Tibial artery (tissue), 4 donors: ENCODE results near the gene PDGFD.

Experiments used
- DNase-seq, 2 donors: peaks; one replicate each; pipeline ENCODE4 v3.0.0-alpha.2; 2019
- H3K27ac ChIP-seq, 2 donors: fragments of 200-600 bp; sonication (generic) in 1 of 2; 1 replicate in 1 of 2; 2 replicates in 1 of 2; pipeline ENCODE4 v1.5.1; 2018 to 2019; ENCODE audit warnings: mild to moderate bottlenecking in 1 of 2
- H3K27me3 ChIP-seq, 2 donors: fragments of 200-600 bp; sonication (generic) in 1 of 2; one replicate each; pipeline versions ENCODE4 v1.5.1 to v1.6.0; 2016 to 2019
- H3K36me3 ChIP-seq, 3 donors: fragments of 200-600 bp; sonication (generic) in 2 of 3; one replicate each; pipeline ENCODE4 v1.5.1; 2016 to 2019; ENCODE audit warnings: mild to moderate bottlenecking in 2 of 3
- H3K4me1 ChIP-seq, 4 donors: fragments of 200-600 bp; sonication (generic) in 2 of 4; 1 replicate in 3 of 4; 2 replicates in 1 of 4; pipeline ENCODE4 v1.5.1; 2016 to 2019
- H3K4me3 ChIP-seq, 2 donors: fragments of 200-600 bp; sonication (generic) in 1 of 2; 1 replicate in 1 of 2; 2 replicates in 1 of 2; pipeline ENCODE4 v1.5.1; 2018 to 2019; ENCODE audit warnings: mild to moderate bottlenecking in 2 of 2
- H3K9me3 ChIP-seq, 3 donors: fragments of 200-600 bp; sonication (generic) in 1 of 3; one replicate each; pipeline ENCODE4 v1.5.1; 2016 to 2019
- intact Hi-C: fragments of 100-400 bp; cut with DNase I; formaldehyde crosslinking; loops from one replicate; pipeline ENCODE4 v1.15.0; 2023; ENCODE audit warnings: low total_unique reads
- TF ChIP-seq, protein P1 (sequence below), 2 experiments: fragments of 200-600 bp in 1 of 2; fragments of 450-650 bp in 1 of 2; IDR thresholded peaks; one replicate each; pipeline ENCODE4 v1.5.1; 2017 to 2019; ENCODE audit warnings: antibody characterized with exemption in 2 of 2, mild to moderate bottlenecking in 1 of 2, moderate library complexity in 1 of 2

Gene PDGFD

DNA sequence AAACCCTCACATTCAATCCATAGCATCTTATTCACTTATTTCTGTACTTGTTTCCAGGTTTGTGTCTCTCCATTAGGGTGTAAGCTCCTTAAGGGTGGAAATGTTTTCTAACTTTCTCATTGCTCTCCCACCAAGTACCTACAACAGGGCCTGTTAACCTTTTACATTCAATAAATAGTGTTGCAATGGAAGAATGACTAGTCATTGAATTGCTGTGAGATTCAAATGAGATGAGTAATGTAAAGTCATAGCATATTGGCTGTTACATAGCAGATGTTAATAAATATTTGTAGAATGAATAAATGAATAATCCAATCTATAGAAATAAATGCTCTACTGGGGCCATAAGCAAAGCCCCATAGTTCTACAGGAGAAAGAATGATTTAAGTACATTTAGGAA is 202.9 kb downstream of the PDGFD start:
- H3K4me3 ChIP-seq = no peak overlapping the region
- DNase-seq = no peak
- TF ChIP-seq, protein P1, sequence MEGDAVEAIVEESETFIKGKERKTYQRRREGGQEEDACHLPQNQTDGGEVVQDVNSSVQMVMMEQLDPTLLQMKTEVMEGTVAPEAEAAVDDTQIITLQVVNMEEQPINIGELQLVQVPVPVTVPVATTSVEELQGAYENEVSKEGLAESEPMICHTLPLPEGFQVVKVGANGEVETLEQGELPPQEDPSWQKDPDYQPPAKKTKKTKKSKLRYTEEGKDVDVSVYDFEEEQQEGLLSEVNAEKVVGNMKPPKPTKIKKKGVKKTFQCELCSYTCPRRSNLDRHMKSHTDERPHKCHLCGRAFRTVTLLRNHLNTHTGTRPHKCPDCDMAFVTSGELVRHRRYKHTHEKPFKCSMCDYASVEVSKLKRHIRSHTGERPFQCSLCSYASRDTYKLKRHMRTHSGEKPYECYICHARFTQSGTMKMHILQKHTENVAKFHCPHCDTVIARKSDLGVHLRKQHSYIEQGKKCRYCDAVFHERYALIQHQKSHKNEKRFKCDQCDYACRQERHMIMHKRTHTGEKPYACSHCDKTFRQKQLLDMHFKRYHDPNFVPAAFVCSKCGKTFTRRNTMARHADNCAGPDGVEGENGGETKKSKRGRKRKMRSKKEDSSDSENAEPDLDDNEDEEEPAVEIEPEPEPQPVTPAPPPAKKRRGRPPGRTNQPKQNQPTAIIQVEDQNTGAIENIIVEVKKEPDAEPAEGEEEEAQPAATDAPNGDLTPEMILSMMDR (IDR thresholded peaks at IDR 0.05) = no peak
- no peaks in the 10 kb centered on the region for H3K4me1 ChIP-seq
- no peaks in the 10 kb centered on the region for H3K27me3 ChIP-seq
- H3K27ac ChIP-seq = no peak overlapping the region
- intact Hi-C loops = no loop called here
- H3K9me3 ChIP-seq = no peaks in the 10 kb centered on the region
- H3K36me3 ChIP-seq = no peaks in the 10 kb centered on the region

DNA sequence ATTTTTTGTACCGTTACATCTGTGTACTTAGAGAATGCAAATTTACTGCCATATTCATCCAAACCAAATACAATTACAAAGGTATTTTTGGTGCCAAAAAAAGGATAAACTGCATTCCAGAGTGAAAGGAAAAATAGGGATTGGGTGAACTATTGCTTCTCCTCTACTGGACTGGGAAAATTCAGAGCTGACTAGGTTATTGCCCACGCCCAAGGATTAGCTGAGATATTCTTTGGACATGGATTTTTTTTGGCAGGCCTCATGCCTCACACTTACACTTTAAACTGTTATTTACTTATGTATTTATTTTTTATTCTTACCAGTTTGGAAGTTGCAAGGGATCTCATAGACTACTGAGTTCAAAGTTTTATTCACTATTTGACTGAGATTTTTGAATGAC is 203.8 kb downstream of the PDGFD start:
- Histone ChIP-seq H3K27me3 (no peaks in the 10 kb centered on the region), H3K36me3 (no peaks in the 10 kb centered on the region), H3K27ac (no peak overlapping the region), H3K9me3 (no peaks in the 10 kb centered on the region), H3K4me1 (no peaks in the 10 kb centered on the region), H3K4me3 (no peak overlapping the region)
- no peak for DNase-seq
- intact Hi-C loops = no loop called here
- TF ChIP-seq, protein P1 (IDR thresholded peaks at IDR 0.05) = no peak

DNA sequence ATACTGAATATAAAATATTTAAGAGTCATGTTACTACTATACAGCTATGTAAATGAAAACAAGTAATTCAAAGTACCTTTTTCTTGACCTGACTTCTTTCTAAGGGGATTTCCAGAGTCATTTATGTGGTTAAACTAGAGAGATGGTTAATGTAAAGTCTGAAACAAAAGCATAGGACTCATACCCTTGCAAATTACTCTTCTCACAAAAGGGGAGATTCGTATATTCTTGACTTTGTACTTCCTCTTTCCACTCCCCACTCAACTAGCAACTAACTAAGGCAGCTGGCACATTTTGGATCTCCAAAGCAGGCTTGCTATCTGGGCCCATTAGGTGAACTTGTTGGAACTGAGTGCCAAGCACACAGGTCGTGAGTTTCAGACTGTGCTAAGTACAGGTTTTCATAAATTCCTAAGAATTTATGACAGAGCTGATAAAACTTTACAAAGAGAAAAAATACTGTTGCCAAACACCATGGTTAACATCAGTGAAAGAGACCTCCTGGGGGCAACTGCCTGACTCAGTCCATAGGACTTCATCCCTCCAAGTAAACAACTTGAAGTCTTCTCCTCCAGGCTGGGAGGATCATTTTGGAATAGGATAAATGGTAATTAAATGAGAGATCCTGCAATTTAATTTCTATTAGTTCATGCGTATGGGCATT is 204.5 kb downstream of the PDGFD start:
- intact Hi-C loops = no loop called here
- H3K36me3 ChIP-seq = no peaks in the 10 kb centered on the region
- no peaks in the 10 kb centered on the region for H3K27me3 ChIP-seq
- TF ChIP-seq, protein P1 (IDR thresholded peaks at IDR 0.05) = no peak
- DNase-seq = no peak
- no peak overlapping the region for H3K27ac ChIP-seq
- no peak overlapping the region for H3K4me3 ChIP-seq
- no peaks in the 10 kb centered on the region for H3K9me3 ChIP-seq
- H3K4me1 ChIP-seq = no peaks in the 10 kb centered on the region

DNA sequence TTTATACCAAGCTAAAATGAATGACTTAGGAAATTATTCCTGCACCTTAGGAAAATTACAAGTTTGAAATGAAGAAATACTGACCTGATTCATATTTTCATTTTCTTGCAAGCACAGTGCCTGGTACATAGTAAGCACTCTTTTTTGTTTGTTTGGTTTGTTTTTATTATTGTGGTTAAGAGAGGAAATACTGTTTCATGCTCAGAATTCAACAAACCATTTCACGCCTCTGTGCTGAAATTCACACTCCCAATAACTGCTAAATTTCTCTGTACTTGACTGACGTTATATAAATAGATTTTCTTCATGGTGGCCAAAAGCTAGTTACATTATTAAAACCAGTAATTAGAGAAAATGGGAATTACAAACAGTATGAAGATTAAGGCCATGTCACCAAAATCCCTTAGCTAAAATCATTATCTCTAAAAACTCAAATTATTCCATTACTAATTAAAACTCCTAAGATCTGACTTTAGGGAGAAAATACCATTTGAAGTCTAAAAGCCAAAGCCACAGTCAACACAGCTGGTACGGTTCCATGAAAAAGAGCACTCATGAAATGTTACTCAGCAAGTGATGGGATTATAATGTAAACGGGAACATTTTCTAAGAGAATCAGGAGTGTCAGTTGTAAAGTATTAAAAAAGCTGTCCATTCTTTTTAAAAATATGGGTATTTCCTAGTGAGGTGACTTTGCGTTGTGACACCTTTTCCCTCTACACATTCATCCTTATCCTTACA is 205.3 kb downstream of the PDGFD start:
- H3K27ac ChIP-seq = no peak overlapping the region
- no peak overlapping the region for H3K4me3 ChIP-seq
- no peaks in the 10 kb centered on the region for H3K4me1 ChIP-seq
- H3K9me3 ChIP-seq = no peaks in the 10 kb centered on the region
- intact Hi-C loops = no loop called here
- H3K27me3 ChIP-seq = no peaks in the 10 kb centered on the region
- TF ChIP-seq, protein P1 (IDR thresholded peaks at IDR 0.05) = no peak
- no peak for DNase-seq
- H3K36me3 ChIP-seq = no peaks in the 10 kb centered on the region

DNA sequence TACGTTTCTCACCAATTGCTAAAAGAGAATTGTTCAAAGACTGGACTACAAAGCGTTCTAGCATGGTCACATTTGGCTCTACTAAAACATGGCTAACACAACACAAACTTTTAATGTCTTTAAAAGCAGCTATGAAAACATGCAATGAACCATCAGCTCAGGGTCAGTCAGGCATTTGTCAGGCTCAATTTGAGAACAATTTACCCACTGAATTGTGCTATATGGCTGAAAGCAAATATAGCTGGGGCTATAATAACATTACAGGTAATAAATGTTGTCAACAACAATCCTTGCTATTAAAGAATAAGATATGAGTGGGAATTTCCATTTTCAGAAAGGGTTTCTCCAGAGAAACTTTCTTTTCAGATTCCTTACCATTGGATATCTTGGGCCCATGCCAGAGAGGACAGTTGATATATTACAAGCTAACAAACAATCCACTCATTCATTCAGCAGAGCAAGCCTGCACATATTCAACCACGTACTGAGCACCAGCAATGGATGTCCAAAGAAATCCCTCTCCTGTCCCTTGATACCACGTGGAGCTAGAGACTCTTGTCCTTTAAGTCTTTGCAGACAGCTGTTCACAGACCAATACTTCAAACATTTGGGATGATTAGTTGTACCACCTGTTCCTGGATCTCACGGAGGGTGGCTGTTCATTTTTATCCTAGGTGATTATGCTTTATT is 210.0 kb downstream of the PDGFD start:
- Histone ChIP-seq H3K27ac (no peak overlapping the region), H3K36me3 (no peaks in the 10 kb centered on the region), H3K4me3 (no peak overlapping the region), H3K9me3 (no peaks in the 10 kb centered on the region), H3K4me1 (no peaks in the 10 kb centered on the region), H3K27me3 (no peaks in the 10 kb centered on the region)
- TF ChIP-seq, protein P1 (IDR thresholded peaks at IDR 0.05) = no peak
- intact Hi-C loops = no loop called here
- DNase-seq = no peak
